Left kidney (tissue), 8 donors: Measurements from ENCODE around the gene PDE5A. TPM values are rescaled to one million over a fixed set of nuclear protein-coding genes. Genes with fewer than 3 reads are reported as not detected.
"Not testable (repeated sequence)": the region's sequence is repeated elsewhere in the genome, so short reads cannot be mapped to it uniquely, and the experiment has no call there.

Experiments used
- DNase-seq: peaks from one replicate; pipeline ENCODE4 v3.0.0-alpha.2; 2013
- long read RNA-seq, 8 donors: transcript quantifications; one replicate each; lab custom pipeline, GENCODE V29; 2026
- polyA plus RNA-seq: library from polyadenylated mRNA; unstranded; fragments of 120-200 nt; gene quantifications from one replicate; pipeline ENCODE4 v1.2.1, GENCODE V29; 2013; ENCODE audit not compliant: insufficient read length

The PDE5A gene
- polyA plus RNA-seq: 56.0 TPM
- long read RNA-seq, donor 1: 0 reads
- long read RNA-seq, donor 2, full-length matches to known transcripts: 1 of 1 reads
- long read RNA-seq, donor 2, partial matches to known transcripts: 0 of 1 reads
- long read RNA-seq, donor 2, other reads (novel, unspliced or antisense): 0 of 1 reads
- long read RNA-seq, donor 3, partial matches to known transcripts: 10 of 10 reads
- long read RNA-seq, donor 3, other reads (novel, unspliced or antisense): 0 of 10 reads
- long read RNA-seq, donor 4: 0 reads
- long read RNA-seq, donor 5, partial matches to known transcripts: 11 of 12 reads
- long read RNA-seq, donor 5, other reads (novel, unspliced or antisense): 0 of 12 reads
- long read RNA-seq, donor 6, full-length matches to known transcripts: 2 of 2 reads
- long read RNA-seq, donor 6, partial matches to known transcripts: 0 of 2 reads
- long read RNA-seq, donor 6, other reads (novel, unspliced or antisense): 0 of 2 reads
- long read RNA-seq, donor 7, full-length matches to known transcripts: 5 of 31 reads
- long read RNA-seq, donor 7, partial matches to known transcripts: 26 of 31 reads
- long read RNA-seq, donor 7, other reads (novel, unspliced or antisense): 0 of 31 reads
- long read RNA-seq, donor 8, full-length matches to known transcripts: 1 of 1 reads
- long read RNA-seq, donor 8, partial matches to known transcripts: 0 of 1 reads
- long read RNA-seq, donor 8, other reads (novel, unspliced or antisense): 0 of 1 reads

- peak; percentile 90 for DNase-seq
Measured at GRCh38 chr4:119628281-119629141, at the start of gene PDE5A. TSS of gene PDE5A (minus strand) at chr4:119628804. CDS start at chr4:119628671, 133 bp downstream.

GRCh38 chr4:119676101-119676500 is 47.5 kb upstream of the PDE5A start:
- DNase-seq: no peak

GRCh38 chr4:119675391-119675790 is 46.8 kb upstream of the PDE5A start:
- DNase-seq: no peak

GRCh38 chr4:119672938-119673337 is 44.3 kb upstream of the PDE5A start:
- no peak for DNase-seq

- DNase-seq: no peak
Measured at GRCh38 chr4:119672086-119672485, 43.5 kb upstream of the PDE5A start.

GRCh38 chr4:119671205-119671604 is 42.6 kb upstream of the PDE5A start:
- DNase-seq: no peak

GRCh38 chr4:119667802-119668201 is 39.2 kb upstream of the PDE5A start:
- no peak for DNase-seq

GRCh38 chr4:119666653-119667091 is 38.1 kb upstream of the PDE5A start:
- no peak for DNase-seq

GRCh38 chr4:119665752-119666151 is 37.1 kb upstream of the PDE5A start:
- no peak for DNase-seq

- DNase-seq: no peak
Measured at GRCh38 chr4:119664168-119664907, 35.7 kb upstream of the PDE5A start.

- no peak for DNase-seq
Measured at GRCh38 chr4:119663160-119663788, 34.7 kb upstream of the PDE5A start.

GRCh38 chr4:119662612-119663011 is 34.0 kb upstream of the PDE5A start:
- not testable (repeated sequence) for DNase-seq

- no peak for DNase-seq
Measured at GRCh38 chr4:119661231-119661630, 32.6 kb upstream of the PDE5A start.

GRCh38 chr4:119659576-119659975 is 31.0 kb upstream of the PDE5A start:
- no peak for DNase-seq

GRCh38 chr4:119657111-119657611 is 28.6 kb upstream of the PDE5A start:
- no peak for DNase-seq

- DNase-seq: no peak
Measured at GRCh38 chr4:119656342-119656741, 27.7 kb upstream of the PDE5A start.

GRCh38 chr4:119655111-119655837 is 26.7 kb upstream of the PDE5A start:
- DNase-seq: no peak

- DNase-seq: no peak
Measured at GRCh38 chr4:119653990-119654389, 25.4 kb upstream of the PDE5A start.

- DNase-seq: no peak
Measured at GRCh38 chr4:119652998-119653397, 24.4 kb upstream of the PDE5A start.

- no peak for DNase-seq
Measured at GRCh38 chr4:119648398-119648797, 19.8 kb upstream of the PDE5A start.
